Body of pancreas (tissue), 4 donors: ENCODE data around the gene TMEM132C.

ENCODE experiments used
- POLR2A ChIP-seq, 3 donors: fragments of 450-650 bp; IDR thresholded peaks; one replicate each; pipeline ENCODE4 v1.6.1; 2016; ENCODE audit warnings: antibody characterized with exemption in 3 of 3, mild to moderate bottlenecking in 2 of 3
- TF ChIP-seq, protein P1 (sequence below), 7 experiments: fragments of 450-650 bp in 4 of 7; fragments of 200-600 bp in 3 of 7; sonication (generic) in 3 of 7; IDR thresholded peaks; one replicate each; pipeline ENCODE4 v1.5.1; 2016 to 2019; ENCODE audit warnings: antibody characterized with exemption in 7 of 7

DNA sequence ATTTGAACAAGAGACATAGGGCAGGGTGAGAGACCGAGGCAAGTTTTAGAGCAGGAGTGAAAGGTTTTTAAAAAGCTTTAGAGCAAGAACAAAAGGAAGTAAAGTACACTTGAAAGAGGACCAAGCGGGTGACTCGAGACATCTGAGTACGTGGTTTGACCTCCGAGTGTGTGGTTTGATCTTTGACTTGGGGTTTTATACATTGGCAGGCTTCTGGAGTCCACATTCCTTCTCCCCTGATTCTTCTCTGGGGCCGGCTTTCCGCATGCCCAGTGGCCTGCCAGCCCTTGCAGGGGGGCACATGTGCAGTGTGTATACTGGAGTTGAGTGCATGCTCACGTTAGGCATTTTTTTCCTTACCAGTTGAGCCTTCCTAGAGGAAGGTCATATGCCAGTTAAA lies 460.5 kb downstream of the TMEM132C start:
- TF ChIP-seq, protein P1, sequence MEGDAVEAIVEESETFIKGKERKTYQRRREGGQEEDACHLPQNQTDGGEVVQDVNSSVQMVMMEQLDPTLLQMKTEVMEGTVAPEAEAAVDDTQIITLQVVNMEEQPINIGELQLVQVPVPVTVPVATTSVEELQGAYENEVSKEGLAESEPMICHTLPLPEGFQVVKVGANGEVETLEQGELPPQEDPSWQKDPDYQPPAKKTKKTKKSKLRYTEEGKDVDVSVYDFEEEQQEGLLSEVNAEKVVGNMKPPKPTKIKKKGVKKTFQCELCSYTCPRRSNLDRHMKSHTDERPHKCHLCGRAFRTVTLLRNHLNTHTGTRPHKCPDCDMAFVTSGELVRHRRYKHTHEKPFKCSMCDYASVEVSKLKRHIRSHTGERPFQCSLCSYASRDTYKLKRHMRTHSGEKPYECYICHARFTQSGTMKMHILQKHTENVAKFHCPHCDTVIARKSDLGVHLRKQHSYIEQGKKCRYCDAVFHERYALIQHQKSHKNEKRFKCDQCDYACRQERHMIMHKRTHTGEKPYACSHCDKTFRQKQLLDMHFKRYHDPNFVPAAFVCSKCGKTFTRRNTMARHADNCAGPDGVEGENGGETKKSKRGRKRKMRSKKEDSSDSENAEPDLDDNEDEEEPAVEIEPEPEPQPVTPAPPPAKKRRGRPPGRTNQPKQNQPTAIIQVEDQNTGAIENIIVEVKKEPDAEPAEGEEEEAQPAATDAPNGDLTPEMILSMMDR (IDR thresholded peaks at IDR 0.05) = no peak
- no peak for TF ChIP-seq POLR2A (IDR thresholded peaks at IDR 0.05)
